ENCODE results near the gene WNT7A. TPM values are rescaled to one million over a fixed set of nuclear protein-coding genes. Genes with fewer than 3 reads are reported as not detected.
"Not testable (repeated sequence)": the region's sequence is repeated elsewhere in the genome, so short reads cannot be mapped to it uniquely, and the experiment has no call there.

The WNT7A gene
- total RNA-seq, 1 donor from 2014 or later = not detected

- Mint-ChIP-seq H3K27ac (ENCODE audit: unreplicated experiment) (no peak overlapping the region), H3K4me1 (ENCODE audit: unreplicated experiment) (no peaks in the 10 kb centered on the region), H3K36me3 (ENCODE audit: unreplicated experiment) (no peaks in the 10 kb centered on the region), H3K9me3 (ENCODE audit: unreplicated experiment) (no peaks in the 10 kb centered on the region), H3K4me3 (ENCODE audit: unreplicated experiment) (no peak overlapping the region), H3K27me3 (ENCODE audit: unreplicated experiment) (peaks cover 3% of the 10 kb centered on the region)
- TF ChIP-seq, protein P1, sequence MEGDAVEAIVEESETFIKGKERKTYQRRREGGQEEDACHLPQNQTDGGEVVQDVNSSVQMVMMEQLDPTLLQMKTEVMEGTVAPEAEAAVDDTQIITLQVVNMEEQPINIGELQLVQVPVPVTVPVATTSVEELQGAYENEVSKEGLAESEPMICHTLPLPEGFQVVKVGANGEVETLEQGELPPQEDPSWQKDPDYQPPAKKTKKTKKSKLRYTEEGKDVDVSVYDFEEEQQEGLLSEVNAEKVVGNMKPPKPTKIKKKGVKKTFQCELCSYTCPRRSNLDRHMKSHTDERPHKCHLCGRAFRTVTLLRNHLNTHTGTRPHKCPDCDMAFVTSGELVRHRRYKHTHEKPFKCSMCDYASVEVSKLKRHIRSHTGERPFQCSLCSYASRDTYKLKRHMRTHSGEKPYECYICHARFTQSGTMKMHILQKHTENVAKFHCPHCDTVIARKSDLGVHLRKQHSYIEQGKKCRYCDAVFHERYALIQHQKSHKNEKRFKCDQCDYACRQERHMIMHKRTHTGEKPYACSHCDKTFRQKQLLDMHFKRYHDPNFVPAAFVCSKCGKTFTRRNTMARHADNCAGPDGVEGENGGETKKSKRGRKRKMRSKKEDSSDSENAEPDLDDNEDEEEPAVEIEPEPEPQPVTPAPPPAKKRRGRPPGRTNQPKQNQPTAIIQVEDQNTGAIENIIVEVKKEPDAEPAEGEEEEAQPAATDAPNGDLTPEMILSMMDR (IDR thresholded peaks at IDR 0.05) = no peak
- no peak for DNase-seq (ENCODE audit: extremely low spot score, unreplicated experiment)
Measured at GRCh38 chr3:13860001-13860400, 19.9 kb downstream of the WNT7A start.

GRCh38 chr3:13858768-13859520 is 20.9 kb downstream of the WNT7A start:
- Mint-ChIP-seq H3K27ac (ENCODE audit: unreplicated experiment) (no peak overlapping the region), H3K36me3 (ENCODE audit: unreplicated experiment) (no peaks in the 10 kb centered on the region), H3K27me3 (ENCODE audit: unreplicated experiment) (peaks cover 3% of the 10 kb centered on the region), H3K9me3 (ENCODE audit: unreplicated experiment) (no peaks in the 10 kb centered on the region), H3K4me1 (ENCODE audit: unreplicated experiment) (no peaks in the 10 kb centered on the region), H3K4me3 (ENCODE audit: unreplicated experiment) (no peak overlapping the region)
- TF ChIP-seq, protein P1 (IDR thresholded peaks at IDR 0.05) = no peak
- no peak for DNase-seq (ENCODE audit: extremely low spot score, unreplicated experiment)

DNA sequence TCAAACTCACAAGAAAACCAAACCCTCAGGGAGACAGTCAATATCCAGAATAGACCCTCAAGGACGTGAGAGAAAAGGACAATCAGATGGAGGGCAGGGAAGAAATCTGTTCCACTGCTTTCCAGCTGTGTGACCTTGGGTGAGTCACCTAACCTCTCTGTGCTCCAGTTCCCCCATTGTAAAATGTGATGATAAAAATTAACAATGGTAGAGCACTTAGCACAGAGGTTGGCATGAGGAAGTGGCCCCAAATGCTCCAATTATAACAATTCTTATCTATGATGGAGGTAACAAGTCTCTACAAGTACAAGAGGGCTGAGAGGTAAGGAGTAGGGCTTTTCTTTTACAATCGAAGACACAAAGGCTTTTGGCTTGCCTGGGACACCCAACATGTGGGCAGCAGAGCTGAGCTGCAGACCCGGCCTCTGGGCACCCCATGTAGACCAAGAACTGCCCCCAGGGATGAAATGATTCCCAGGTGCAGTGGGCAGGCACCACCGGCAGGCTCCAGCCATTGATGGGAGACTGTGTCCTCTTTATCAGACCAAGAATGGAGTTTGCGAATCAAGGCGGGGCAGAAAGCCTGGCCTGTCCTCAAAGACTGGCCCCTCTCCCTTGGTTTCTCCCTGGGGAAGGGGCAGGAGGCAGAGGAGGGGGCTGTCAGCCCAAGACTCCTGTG is 22.0 kb downstream of the WNT7A start:
- Mint-ChIP-seq H3K36me3 (ENCODE audit: unreplicated experiment) (no peaks in the 10 kb centered on the region), H3K27ac (ENCODE audit: unreplicated experiment) (no peak overlapping the region), H3K27me3 (ENCODE audit: unreplicated experiment) (peaks cover 3% of the 10 kb centered on the region), H3K4me1 (ENCODE audit: unreplicated experiment) (no peaks in the 10 kb centered on the region), H3K9me3 (ENCODE audit: unreplicated experiment) (no peaks in the 10 kb centered on the region), H3K4me3 (ENCODE audit: unreplicated experiment) (no peak overlapping the region)
- TF ChIP-seq, protein P1 (IDR thresholded peaks at IDR 0.05) = no peak
- no peak for DNase-seq (ENCODE audit: extremely low spot score, unreplicated experiment)

- not testable (repeated sequence) for H3K27me3 Mint-ChIP-seq (ENCODE audit: unreplicated experiment); H3K4me3 Mint-ChIP-seq (ENCODE audit: unreplicated experiment); H3K27ac Mint-ChIP-seq (ENCODE audit: unreplicated experiment); H3K4me1 Mint-ChIP-seq (ENCODE audit: unreplicated experiment); H3K9me3 Mint-ChIP-seq (ENCODE audit: unreplicated experiment); H3K36me3 Mint-ChIP-seq (ENCODE audit: unreplicated experiment); DNase-seq (ENCODE audit: extremely low spot score, unreplicated experiment)
Measured at GRCh38 chr3:13856628-13857027, 23.2 kb downstream of the WNT7A start.

DNA sequence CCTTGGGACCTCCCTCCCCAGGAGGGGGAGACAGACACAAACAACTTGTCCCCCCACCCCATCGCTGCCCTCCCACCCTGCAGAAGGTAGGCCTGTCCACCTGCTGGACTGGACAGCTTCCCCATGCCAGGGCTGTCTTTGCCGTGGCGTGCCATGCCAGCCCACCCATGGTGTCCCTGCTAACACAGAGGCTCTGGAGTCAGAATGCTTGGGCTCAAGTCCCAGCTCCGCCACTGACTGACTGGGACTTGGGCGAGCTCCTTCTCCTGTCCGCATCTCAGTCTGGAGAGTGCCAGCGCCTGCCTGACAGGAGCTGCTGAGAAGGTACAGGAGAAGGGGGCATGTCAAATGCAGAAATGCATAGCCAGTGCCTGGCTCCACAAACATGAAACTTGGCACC is 23.9 kb downstream of the WNT7A start:
- TF ChIP-seq, protein P1 (IDR thresholded peaks at IDR 0.05) = no peak
- no peak overlapping the region for H3K4me3 Mint-ChIP-seq (ENCODE audit: unreplicated experiment)
- H3K36me3 Mint-ChIP-seq (ENCODE audit: unreplicated experiment) = no peaks in the 10 kb centered on the region
- H3K9me3 Mint-ChIP-seq (ENCODE audit: unreplicated experiment) = no peaks in the 10 kb centered on the region
- H3K4me1 Mint-ChIP-seq (ENCODE audit: unreplicated experiment) = no peaks in the 10 kb centered on the region
- peaks cover 3% of the 10 kb centered on the region for H3K27me3 Mint-ChIP-seq (ENCODE audit: unreplicated experiment)
- no peak overlapping the region for H3K27ac Mint-ChIP-seq (ENCODE audit: unreplicated experiment)
- no peak for DNase-seq (ENCODE audit: extremely low spot score, unreplicated experiment)
